ENCODE data around the gene SUOX.
"Not testable (repeated sequence)": the region's sequence is repeated elsewhere in the genome, so short reads cannot be mapped to it uniquely, and the experiment has no call there.

Gene SUOX

GRCh38 chr12:56021889-56022497 is 24.9 kb downstream of the SUOX start:
- FAIRE-seq, result no peak

GRCh38 chr12:56028511-56029165 is 31.6 kb downstream of the SUOX start:
- FAIRE-seq, result no peak

GRCh38 chr12:56029166-56029519 is 32.1 kb downstream of the SUOX start:
- FAIRE-seq, result no peak

GRCh38 chr12:56029666-56030293 is 32.7 kb downstream of the SUOX start:
- no peak for FAIRE-seq

GRCh38 chr12:56031987-56032386 is 34.9 kb downstream of the SUOX start:
- FAIRE-seq, result no peak

- FAIRE-seq, result no peak
These were observed 37.7 kb downstream of the SUOX start for GRCh38 chr12:56034586-56035332.

- FAIRE-seq, result no peak
These were observed 40.1 kb downstream of the SUOX start for GRCh38 chr12:56037161-56037560.

GRCh38 chr12:56038022-56038655 is 41.1 kb downstream of the SUOX start:
- FAIRE-seq, result no peak

GRCh38 chr12:56040151-56040550 is 43.1 kb downstream of the SUOX start:
- FAIRE-seq, result no peak

- no peak for FAIRE-seq
These were observed 44.0 kb downstream of the SUOX start for GRCh38 chr12:56040963-56041551.

- no peak for FAIRE-seq
These were observed 44.7 kb downstream of the SUOX start, which contains the start of gene RPS26 for GRCh38 chr12:56041552-56042429. Gene RPS26, plus strand, starts transcription at chr12:56041918. Its CDS starts 249 bp downstream, at chr12:56042167.

- not testable (repeated sequence) for FAIRE-seq
These were observed 45.3 kb downstream of the SUOX start for GRCh38 chr12:56042430-56042813.

GRCh38 chr12:56042843-56043242 is 45.8 kb downstream of the SUOX start:
- no peak for FAIRE-seq

GRCh38 chr12:56046027-56046780 is 49.1 kb downstream of the SUOX start:
- no peak for FAIRE-seq

- no peak for FAIRE-seq
These were observed 56.4 kb downstream of the SUOX start for GRCh38 chr12:56053407-56053893.
